Right lobe of liver (tissue), 6 donors: ENCODE data around the gene RAB3GAP1. TPM values are rescaled to one million over a fixed set of nuclear protein-coding genes. Genes with fewer than 3 reads are reported as not detected.
A peak's percentile ranks its signal among the peaks of the same experiment; 100 is the strongest.

ENCODE experiments used
- ATAC-seq, 4 donors: fragments of 200-7000 bp; cut with Tn5 transposase; one replicate each; pipeline ENCODE4 v1.9.1; 2020; ENCODE audit warnings: mild to moderate bottlenecking in 4 of 4, moderate library complexity in 4 of 4
- DNase-seq, 3 donors: peaks; one replicate each; pipeline ENCODE4 v3.0.0-alpha.2; 2020
- H3K27ac ChIP-seq, 3 donors: fragments of 200-600 bp; one replicate each; pipeline ENCODE4 v1.8.0; 2022
- H3K27me3 ChIP-seq, 2 donors: fragments of 200-600 bp; one replicate each; pipeline ENCODE4 v1.8.0; 2022
- H3K36me3 ChIP-seq, 4 donors: fragments of 200-600 bp; sonication (generic) in 1 of 4; one replicate each; pipeline versions ENCODE4 v1.5.1 to v1.8.0; 2017 to 2022; ENCODE audit warnings: control low read depth in 1 of 4
- H3K4me1 ChIP-seq, 4 donors: fragments of 200-600 bp; sonication (generic) in 1 of 4; one replicate each; pipeline versions ENCODE4 v1.5.1 to v1.8.0; 2017 to 2022; ENCODE audit warnings: control low read depth in 1 of 4
- H3K4me3 ChIP-seq, 3 donors: fragments of 200-600 bp; one replicate each; pipeline ENCODE4 v1.8.0; 2022
- H3K9me3 ChIP-seq, 4 donors: fragments of 200-600 bp; sonication (generic) in 1 of 4; one replicate each; pipeline versions ENCODE4 v1.5.1 to v1.8.0; 2017 to 2022; ENCODE audit warnings: control low read depth in 1 of 4
- POLR2A ChIP-seq: fragments of 450-650 bp; IDR thresholded peaks from one replicate; pipeline ENCODE4 v1.6.1; 2017; ENCODE audit warnings: antibody characterized with exemption, mild to moderate bottlenecking
- WGBS: methylation state at CpG from one replicate; pipeline ENCODE4 v1.1.6; 2018; ENCODE audit warnings: low coverage, low lambda C conversion rate; ENCODE audit not compliant: insufficient coverage; ENCODE audit errors: missing lambda C conversion rate; 5-methylcytosine and 5-hydroxymethylcytosine counted together
- intact Hi-C, 2 donors: fragments of 100-400 bp; cut with DNase I; formaldehyde crosslinking; loops; one replicate each; pipeline versions ENCODE4 v1.11.2 to v1.14.1; 2022
- total RNA-seq, 6 experiments: library from RNA; depleted of rRNA in 2 of 6; stranded (reverse); fragments of >200 nt in 2 of 6; fragmentation: NEBNext Ultra II Directional in 3 of 6; extraction: Animal tissue kit (Norgen Biotek cat#: 25700) in 3 of 6; gene quantifications; one replicate each; pipeline versions ENCODE4 v1.1.0 to v1.2.4, GENCODE V29; 2016 to 2023
- TF ChIP-seq, protein P1 (sequence below), 4 donors: fragments of 200-600 bp in 3 of 4; fragments of 450-650 bp in 1 of 4; IDR thresholded peaks; one replicate each; pipeline versions ENCODE4 v1.5.1 to v1.8.0; 2016 to 2022; ENCODE audit warnings: antibody characterized with exemption in 4 of 4, mild to moderate bottlenecking in 2 of 4
- donor health status: DM: no; HTN: yes; CAD: no.
- donor health status: DM: no; HTN: no; CAD: no.
- donor health status: DM: no; HTN: no; CAD: no.
- donor health status: DM: no; HTN: yes; CAD: no.
- donor health status: DM: no; HTN: yes; CAD: no.

RAB3GAP1 gene
- total RNA-seq, 6 experiments from 2014 or later, result 13.9 to 17.8 (median 15.9) TPM

DNA sequence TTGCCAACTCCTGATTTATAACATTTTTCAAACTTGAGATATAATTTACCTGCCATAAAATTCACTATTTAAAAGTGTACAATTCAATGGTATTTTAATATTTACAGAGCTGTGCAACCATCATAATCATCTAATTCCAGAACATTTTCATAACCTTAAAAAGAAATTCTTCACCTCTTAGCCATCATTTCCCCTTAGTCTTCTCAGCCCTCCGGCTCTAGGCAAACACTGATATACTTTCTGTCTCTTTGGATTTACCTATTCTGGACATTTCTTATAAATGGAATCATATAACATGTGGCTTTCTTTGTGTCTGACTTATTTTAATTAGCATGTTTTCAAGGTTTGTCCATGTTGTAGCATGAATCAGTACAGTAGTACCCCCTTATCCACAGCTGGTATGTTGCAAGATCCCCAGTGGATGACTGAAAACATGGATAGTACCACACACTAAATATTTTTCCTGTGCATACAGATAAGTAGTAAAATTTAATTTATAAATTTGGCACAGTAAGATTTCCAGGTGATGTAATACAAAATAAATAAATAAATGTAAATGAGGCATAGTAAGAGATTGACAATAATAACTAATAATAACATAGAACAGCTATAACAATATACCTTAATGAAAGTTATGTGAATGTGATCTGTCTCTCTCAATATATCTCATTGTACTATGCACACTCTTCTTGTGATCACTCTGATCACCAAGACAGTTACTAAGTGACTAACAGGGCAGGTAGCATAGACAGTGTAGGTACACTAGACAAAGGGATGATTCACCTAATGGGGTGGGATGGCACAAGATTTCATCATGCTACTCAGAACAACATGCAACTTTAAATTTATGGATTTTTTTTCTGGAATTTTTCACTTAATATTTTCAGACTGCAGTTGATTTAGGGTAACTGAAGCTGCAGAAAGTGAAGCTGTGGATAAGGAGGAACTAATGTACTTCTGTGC is 73.1 kb downstream of the RAB3GAP1 start:
- Histone ChIP-seq H3K36me3 (peaks cover 3 to 29% (median 6%) of the 10 kb centered on the region in 4 donors), H3K4me3 (no peak overlapping the region), H3K9me3 (no peaks in the 10 kb centered on the region), H3K4me1 (no peaks in the 10 kb centered on the region), H3K27me3 (no peaks in the 10 kb centered on the region), H3K27ac (no peak overlapping the region)
- TF ChIP-seq, protein P1, sequence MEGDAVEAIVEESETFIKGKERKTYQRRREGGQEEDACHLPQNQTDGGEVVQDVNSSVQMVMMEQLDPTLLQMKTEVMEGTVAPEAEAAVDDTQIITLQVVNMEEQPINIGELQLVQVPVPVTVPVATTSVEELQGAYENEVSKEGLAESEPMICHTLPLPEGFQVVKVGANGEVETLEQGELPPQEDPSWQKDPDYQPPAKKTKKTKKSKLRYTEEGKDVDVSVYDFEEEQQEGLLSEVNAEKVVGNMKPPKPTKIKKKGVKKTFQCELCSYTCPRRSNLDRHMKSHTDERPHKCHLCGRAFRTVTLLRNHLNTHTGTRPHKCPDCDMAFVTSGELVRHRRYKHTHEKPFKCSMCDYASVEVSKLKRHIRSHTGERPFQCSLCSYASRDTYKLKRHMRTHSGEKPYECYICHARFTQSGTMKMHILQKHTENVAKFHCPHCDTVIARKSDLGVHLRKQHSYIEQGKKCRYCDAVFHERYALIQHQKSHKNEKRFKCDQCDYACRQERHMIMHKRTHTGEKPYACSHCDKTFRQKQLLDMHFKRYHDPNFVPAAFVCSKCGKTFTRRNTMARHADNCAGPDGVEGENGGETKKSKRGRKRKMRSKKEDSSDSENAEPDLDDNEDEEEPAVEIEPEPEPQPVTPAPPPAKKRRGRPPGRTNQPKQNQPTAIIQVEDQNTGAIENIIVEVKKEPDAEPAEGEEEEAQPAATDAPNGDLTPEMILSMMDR (IDR thresholded peaks at IDR 0.05), result no peak
- no peak for TF ChIP-seq POLR2A
- 92% methylated on average over 1 of the region's 1 CpG for WGBS
- ATAC-seq, result peak in 1 of 4 donors; percentile 54
- intact Hi-C loops, result no loop called here
- DNase-seq, result no peak

DNA sequence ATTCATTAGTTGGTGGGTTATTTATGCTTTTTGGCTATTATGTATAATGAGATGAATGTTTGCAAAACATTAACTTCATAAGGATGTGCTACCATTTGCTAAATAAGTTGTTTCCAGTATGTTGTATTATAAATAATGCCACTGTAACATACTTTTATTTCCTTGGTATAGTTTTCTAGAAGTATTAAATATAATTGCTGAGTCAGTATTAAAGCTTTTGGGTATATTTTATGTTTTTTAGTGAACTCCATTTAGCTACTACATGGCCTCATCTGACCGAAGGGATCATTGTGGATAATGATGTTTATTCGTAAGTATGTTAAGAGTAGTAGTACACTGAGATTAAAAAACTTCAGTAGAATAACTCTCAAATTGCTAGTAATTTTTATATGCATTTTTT is 73.8 kb downstream of the RAB3GAP1 start:
- TF ChIP-seq, protein P1 (IDR thresholded peaks at IDR 0.05), result no peak
- TF ChIP-seq POLR2A, result no peak
- peaks cover under 1 to 34% (median 6%) of the 10 kb centered on the region in 4 donors for H3K36me3 ChIP-seq
- no peaks in the 10 kb centered on the region for H3K4me1 ChIP-seq
- no peak overlapping the region for H3K27ac ChIP-seq
- no peak for ATAC-seq
- no peak for DNase-seq
- H3K9me3 ChIP-seq, result no peaks in the 10 kb centered on the region
- 96% methylated on average over 2 of the region's 2 CpGs for WGBS
- H3K27me3 ChIP-seq, result no peaks in the 10 kb centered on the region
- H3K4me3 ChIP-seq, result no peak overlapping the region
- intact Hi-C loops, result no loop called here

DNA sequence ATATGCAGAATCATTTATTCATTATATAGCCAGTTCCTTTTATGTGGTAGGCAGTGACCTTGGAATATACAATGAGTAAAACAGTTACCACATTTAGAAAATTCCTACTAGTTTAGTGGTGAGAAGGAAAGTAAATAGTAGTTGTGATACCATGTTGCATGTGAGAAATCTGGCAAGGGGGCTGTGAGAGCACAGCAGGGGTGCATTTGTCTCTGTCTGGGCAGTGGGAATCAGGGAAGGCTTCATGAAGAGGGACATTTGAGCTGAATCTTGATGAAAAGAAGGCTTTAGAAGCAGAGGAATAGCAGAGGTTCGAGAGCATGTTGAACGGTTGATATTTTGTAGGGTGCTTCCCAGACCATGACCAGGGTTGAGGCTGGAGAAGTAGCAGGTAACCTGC is 78.7 kb downstream of the RAB3GAP1 start:
- H3K9me3 ChIP-seq, result no peaks in the 10 kb centered on the region
- H3K36me3 ChIP-seq, result peaks cover 0 to 47% (median 7%) of the 10 kb centered on the region in 4 donors
- no peak for ATAC-seq
- H3K4me3 ChIP-seq, result no peak overlapping the region
- intact Hi-C loops, result no loop called here
- H3K27ac ChIP-seq, result no peak overlapping the region
- H3K27me3 ChIP-seq, result no peaks in the 10 kb centered on the region
- H3K4me1 ChIP-seq, result no peaks in the 10 kb centered on the region
- 93% methylated on average over 2 of the region's 2 CpGs for WGBS
- DNase-seq, result no peak
- no peak for TF ChIP-seq POLR2A
- TF ChIP-seq, protein P1 (IDR thresholded peaks at IDR 0.05), result no peak

DNA sequence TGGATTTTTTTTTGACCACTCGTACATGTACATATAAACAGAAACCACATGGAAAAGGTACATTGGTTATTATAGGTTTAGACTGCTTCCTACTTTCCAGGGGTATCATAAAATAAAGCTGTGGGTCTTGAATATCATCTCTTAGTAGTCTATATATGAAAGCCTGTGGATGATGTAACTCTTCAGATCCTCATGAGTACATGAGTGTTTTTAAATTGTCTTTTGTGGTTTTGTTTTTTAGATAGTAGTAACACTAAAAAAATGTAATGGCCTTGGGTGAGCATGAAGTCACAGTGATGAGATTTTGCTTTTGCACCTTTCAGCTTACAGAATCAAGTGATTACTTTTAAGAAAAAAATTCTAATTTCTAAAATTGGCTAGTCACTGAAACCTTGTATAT is 80.2 kb downstream of the RAB3GAP1 start:
- Histone ChIP-seq H3K27me3 (no peaks in the 10 kb centered on the region), H3K4me3 (no peak overlapping the region), H3K36me3 (peaks cover 0 to 50% (median 8%) of the 10 kb centered on the region in 4 donors), H3K4me1 (no peaks in the 10 kb centered on the region), H3K27ac (no peak overlapping the region), H3K9me3 (no peaks in the 10 kb centered on the region)
- WGBS, result 80% methylated on average over 1 of the region's 1 CpG
- TF ChIP-seq, protein P1 (IDR thresholded peaks at IDR 0.05), result no peak
- TF ChIP-seq POLR2A, result no peak
- no peak for ATAC-seq
- intact Hi-C loops, result no loop called here
- no peak for DNase-seq
